ENCODE measurements around the gene MYH13.

DNA sequence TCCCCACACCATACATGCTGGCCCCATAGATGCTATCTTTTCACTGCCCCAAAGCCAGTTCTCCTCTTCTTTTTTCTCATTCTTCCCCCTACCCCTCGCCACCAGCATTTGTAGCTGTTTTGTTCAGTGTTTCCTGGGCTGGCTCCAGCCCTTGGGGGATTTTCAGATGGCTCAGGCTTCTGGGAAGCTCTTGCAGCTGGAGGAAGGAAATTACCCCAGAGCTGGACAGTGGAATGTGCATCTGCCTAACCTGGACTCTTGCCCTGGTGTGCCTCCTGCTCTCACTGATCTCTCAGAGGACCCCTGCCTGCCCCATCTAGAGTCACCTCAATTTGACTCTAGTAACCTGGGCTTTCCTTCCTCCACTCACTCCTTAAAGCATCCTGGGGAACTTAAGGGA lies 82.8 kb downstream of the MYH13 start:
- TF ChIP-seq, protein P1, sequence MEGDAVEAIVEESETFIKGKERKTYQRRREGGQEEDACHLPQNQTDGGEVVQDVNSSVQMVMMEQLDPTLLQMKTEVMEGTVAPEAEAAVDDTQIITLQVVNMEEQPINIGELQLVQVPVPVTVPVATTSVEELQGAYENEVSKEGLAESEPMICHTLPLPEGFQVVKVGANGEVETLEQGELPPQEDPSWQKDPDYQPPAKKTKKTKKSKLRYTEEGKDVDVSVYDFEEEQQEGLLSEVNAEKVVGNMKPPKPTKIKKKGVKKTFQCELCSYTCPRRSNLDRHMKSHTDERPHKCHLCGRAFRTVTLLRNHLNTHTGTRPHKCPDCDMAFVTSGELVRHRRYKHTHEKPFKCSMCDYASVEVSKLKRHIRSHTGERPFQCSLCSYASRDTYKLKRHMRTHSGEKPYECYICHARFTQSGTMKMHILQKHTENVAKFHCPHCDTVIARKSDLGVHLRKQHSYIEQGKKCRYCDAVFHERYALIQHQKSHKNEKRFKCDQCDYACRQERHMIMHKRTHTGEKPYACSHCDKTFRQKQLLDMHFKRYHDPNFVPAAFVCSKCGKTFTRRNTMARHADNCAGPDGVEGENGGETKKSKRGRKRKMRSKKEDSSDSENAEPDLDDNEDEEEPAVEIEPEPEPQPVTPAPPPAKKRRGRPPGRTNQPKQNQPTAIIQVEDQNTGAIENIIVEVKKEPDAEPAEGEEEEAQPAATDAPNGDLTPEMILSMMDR (IDR thresholded peaks at IDR 0.05; ENCODE audit: low read depth, low read length): no peak
- TF ChIP-seq EZH2phosphoT487 (IDR thresholded peaks at IDR 0.05; ENCODE audit: low read depth): no peak

Data from OCI-LY3 (cell line).